Mesenchymal stem cell (in vitro differentiated cells and primary cell): ENCODE data around the gene VWA8.

Experiments used
- DNase-seq: peaks from one replicate; pipeline ENCODE4 v3.0.0-alpha.2; 2013
- H2AFZ ChIP-seq: one replicate; pipeline ENCODE4 v1.6.1; 2013; ENCODE audit warnings: low read depth, mild to moderate bottlenecking, control low read depth, inconsistent platforms, low read length, moderate library complexity
- H2AK5ac ChIP-seq: 2 replicates; pipeline ENCODE4 v1.6.1; 2013; ENCODE audit warnings: low read length, moderate library complexity, mild to moderate bottlenecking, inconsistent platforms; ENCODE audit not compliant: severe bottlenecking
- H2BK120ac ChIP-seq: one replicate; pipeline ENCODE4 v1.6.1; 2013; ENCODE audit warnings: low read depth, mild to moderate bottlenecking, inconsistent platforms, low read length, moderate library complexity
- H2BK12ac ChIP-seq, 2 experiments: one replicate each; pipeline ENCODE4 v1.6.1; 2013; ENCODE audit warnings: inconsistent platforms in 2 of 2, low read length in 2 of 2, mild to moderate bottlenecking in 2 of 2, moderate library complexity in 2 of 2, control low read depth in 1 of 2
- H2BK15ac ChIP-seq: one replicate; pipeline ENCODE4 v1.6.1; 2013; ENCODE audit warnings: mild to moderate bottlenecking, low read depth, inconsistent platforms; ENCODE audit not compliant: poor library complexity, severe bottlenecking
- H2BK5ac ChIP-seq: 2 replicates; pipeline ENCODE4 v1.6.1; 2013; ENCODE audit warnings: low read depth, mild to moderate bottlenecking, low read length, control low read depth, inconsistent platforms; ENCODE audit not compliant: poor library complexity, severe bottlenecking
- H3K14ac ChIP-seq, 2 experiments: one replicate each; pipeline ENCODE4 v1.6.1; 2013; ENCODE audit warnings: inconsistent platforms in 2 of 2, low read length in 2 of 2, control low read depth in 1 of 2, mild to moderate bottlenecking in 1 of 2, moderate library complexity in 1 of 2
- H3K18ac ChIP-seq, 2 experiments: one replicate each; pipeline ENCODE4 v1.6.1; 2013; ENCODE audit warnings: inconsistent platforms in 2 of 2, low read length in 2 of 2, control low read depth in 1 of 2, low read depth in 1 of 2, mild to moderate bottlenecking in 1 of 2
- H3K23ac ChIP-seq, 2 experiments: one replicate each; pipeline ENCODE4 v1.6.1; 2013; ENCODE audit warnings: inconsistent platforms in 2 of 2, low read length in 2 of 2, mild to moderate bottlenecking in 2 of 2, moderate library complexity in 2 of 2, control low read depth in 1 of 2
- H3K27ac ChIP-seq: 2 replicates; pipeline ENCODE4 v1.5.1; 2013; ENCODE audit warnings: mild to moderate bottlenecking, moderate library complexity, low read length, control low read depth, inconsistent platforms; ENCODE audit not compliant: poor library complexity, severe bottlenecking
- H3K27me3 ChIP-seq, 2 experiments: 2 replicates each; pipeline versions ENCODE4 v1.6.1 to v1.7.0; 2013; ENCODE audit warnings: low read length in 2 of 2, mild to moderate bottlenecking in 2 of 2, moderate library complexity in 2 of 2, control low read depth in 1 of 2, inconsistent platforms in 1 of 2; ENCODE audit not compliant: control insufficient read depth in 1 of 2, insufficient read depth in 1 of 2
- H3K36me3 ChIP-seq, 2 experiments: 2 replicates each; pipeline versions ENCODE4 v1.6.1 to v1.7.0; 2013; ENCODE audit warnings: low read length in 2 of 2, control low read depth in 1 of 2, inconsistent platforms in 1 of 2, low read depth in 1 of 2, mild to moderate bottlenecking in 1 of 2; ENCODE audit not compliant: insufficient read depth in 2 of 2, control insufficient read depth in 1 of 2
- H3K4ac ChIP-seq, 2 experiments: one replicate each; pipeline ENCODE4 v1.6.1; 2013; ENCODE audit warnings: inconsistent platforms in 2 of 2, low read length in 2 of 2, mild to moderate bottlenecking in 2 of 2, moderate library complexity in 2 of 2, control low read depth in 1 of 2, low read depth in 1 of 2
- H3K4me1 ChIP-seq: 2 replicates; pipeline ENCODE4 v1.6.1; 2013; ENCODE audit warnings: low read depth, low read length, control low read depth; ENCODE audit not compliant: control insufficient read depth, insufficient read depth
- H3K4me2 ChIP-seq: 2 replicates; pipeline ENCODE4 v1.6.1; 2013; ENCODE audit warnings: low read length, mild to moderate bottlenecking, inconsistent platforms; ENCODE audit not compliant: poor library complexity, severe bottlenecking
- H3K4me3 ChIP-seq, 2 experiments: 2 replicates each; pipeline versions ENCODE4 v1.5.1 to v1.7.0; 2013; ENCODE audit warnings: low read length in 2 of 2, mild to moderate bottlenecking in 2 of 2, control low read depth in 1 of 2, low read depth in 1 of 2; ENCODE audit not compliant: insufficient read depth in 1 of 2
- H3K79me1 ChIP-seq: replicated peaks from 2 replicates; pipeline ENCODE4 v1.6.1; 2013; ENCODE audit warnings: mild to moderate bottlenecking, control low read depth, low read length, inconsistent platforms; ENCODE audit not compliant: poor library complexity, severe bottlenecking
- H3K9ac ChIP-seq: 2 replicates; pipeline ENCODE4 v1.7.0; 2013; ENCODE audit warnings: mild to moderate bottlenecking, low read length, moderate library complexity
- H3K9me3 ChIP-seq: 2 replicates; pipeline ENCODE4 v1.7.0; 2013; ENCODE audit warnings: mild to moderate bottlenecking, low read length; ENCODE audit not compliant: control insufficient read depth
- H4K8ac ChIP-seq: one replicate; pipeline ENCODE4 v1.6.1; 2013; ENCODE audit warnings: inconsistent platforms, mild to moderate bottlenecking, low read length, moderate library complexity
- H4K91ac ChIP-seq: one replicate; pipeline ENCODE4 v1.6.1; 2013; ENCODE audit warnings: mild to moderate bottlenecking, low read length, inconsistent platforms
- WGBS: methylation state at CpG from one replicate; pipeline ENCODE4 v1.1.7; 2013; ENCODE audit warnings: mixed read lengths; 5-methylcytosine and 5-hydroxymethylcytosine counted together

The VWA8 gene

GRCh38 chr13:41682001-41682400, 278.9 kb downstream of the VWA8 start:
- H2AFZ ChIP-seq: no peak overlapping the region
- no peak overlapping the region for H3K23ac ChIP-seq
- DNase-seq: no peak
- H2AK5ac ChIP-seq: no peak overlapping the region
- no peak overlapping the region for H3K14ac ChIP-seq
- H2BK5ac ChIP-seq: no peak overlapping the region
- H3K4me3 ChIP-seq: no peak overlapping the region
- peaks cover 5% of the 10 kb centered on the region for H3K9me3 ChIP-seq
- H2BK12ac ChIP-seq: no peak overlapping the region
- H3K4me1 ChIP-seq: no peaks in the 10 kb centered on the region
- no peak overlapping the region for H3K27ac ChIP-seq
- WGBS: 88% methylated on average over 2 of the region's 2 CpGs
- no peak overlapping the region for H3K18ac ChIP-seq
- no peak overlapping the region for H3K4me2 ChIP-seq
- H4K91ac ChIP-seq: no peak overlapping the region
- H2BK15ac ChIP-seq: no peak overlapping the region
- no peak overlapping the region for H3K4ac ChIP-seq
- H2BK120ac ChIP-seq: no peak overlapping the region
- no peak overlapping the region for H3K9ac ChIP-seq
- no peak overlapping the region for H4K8ac ChIP-seq
- no peaks in the 10 kb centered on the region for H3K27me3 ChIP-seq
- no peaks in the 10 kb centered on the region for H3K79me1 ChIP-seq
- H3K36me3 ChIP-seq: peaks cover 0 to 33% of the 10 kb centered on the region in 2 experiments

GRCh38 chr13:41681587-41681986, 279.3 kb downstream of the VWA8 start:
- DNase-seq: no peak
- H3K36me3 ChIP-seq: peaks cover 0 to 30% of the 10 kb centered on the region in 2 experiments
- H3K27me3 ChIP-seq: no peaks in the 10 kb centered on the region
- H3K27ac ChIP-seq: no peak overlapping the region
- H3K9me3 ChIP-seq: peaks cover 5% of the 10 kb centered on the region
- H3K23ac ChIP-seq: no peak overlapping the region
- 100% methylated on average over 1 of the region's 3 CpGs for whole genome bisulfite sequencing
- H2BK12ac ChIP-seq: no peak overlapping the region
- no peaks in the 10 kb centered on the region for H3K79me1 ChIP-seq
- H2BK5ac ChIP-seq: no peak overlapping the region
- no peak overlapping the region for H3K18ac ChIP-seq
- no peak overlapping the region for H2BK120ac ChIP-seq
- H3K14ac ChIP-seq: no peak overlapping the region
- H2BK15ac ChIP-seq: no peak overlapping the region
- no peak overlapping the region for H3K9ac ChIP-seq
- no peak overlapping the region for H4K91ac ChIP-seq
- no peak overlapping the region for H2AK5ac ChIP-seq
- H3K4me1 ChIP-seq: no peaks in the 10 kb centered on the region
- no peak overlapping the region for H3K4me3 ChIP-seq
- no peak overlapping the region for H2AFZ ChIP-seq
- no peak overlapping the region for H4K8ac ChIP-seq
- no peak overlapping the region for H3K4ac ChIP-seq
- no peak overlapping the region for H3K4me2 ChIP-seq

- Histone ChIP-seq H2BK5ac (no peak overlapping the region), H3K4me3 (no peak overlapping the region), H3K36me3 (peaks cover 0 to 25% of the 10 kb centered on the region in 2 experiments), H3K18ac (no peak overlapping the region), H2BK120ac (no peak overlapping the region), H2BK15ac (no peak overlapping the region), H3K9ac (no peak overlapping the region), H4K91ac (no peak overlapping the region), H3K27ac (no peak overlapping the region), H3K9me3 (peaks cover 5% of the 10 kb centered on the region), H3K27me3 (no peaks in the 10 kb centered on the region), H3K14ac (no peak overlapping the region), H3K4me2 (no peak overlapping the region), H3K4ac (no peak overlapping the region), H2BK12ac (no peak overlapping the region), H4K8ac (no peak overlapping the region), H3K4me1 (no peaks in the 10 kb centered on the region), H3K79me1 (no peaks in the 10 kb centered on the region), H2AFZ (no peak overlapping the region), H3K23ac (no peak overlapping the region), H2AK5ac (no peak overlapping the region)
- 86% methylated on average over 2 of the region's 2 CpGs for WGBS
- no peak for DNase-seq
These were observed 280.0 kb downstream of the VWA8 start for GRCh38 chr13:41680900-41681299.

GRCh38 chr13:41678848-41679247, 282.1 kb downstream of the VWA8 start:
- Histone ChIP-seq H3K23ac (no peak overlapping the region), H2AFZ (no peak overlapping the region), H2AK5ac (no peak overlapping the region), H3K14ac (no peak overlapping the region), H2BK15ac (no peak overlapping the region), H3K18ac (no peak overlapping the region), H3K4me2 (no peak overlapping the region), H4K91ac (no peak overlapping the region), H2BK5ac (no peak overlapping the region), H3K9ac (peak overlapping the region; percentile 3), H3K4me1 (no peaks in the 10 kb centered on the region), H2BK12ac (no peak overlapping the region), H4K8ac (no peak overlapping the region), H3K27me3 (no peaks in the 10 kb centered on the region), H3K36me3 (peaks cover 0 to 11% of the 10 kb centered on the region in 2 experiments), H3K4ac (no peak overlapping the region), H3K4me3 (no peak overlapping the region), H2BK120ac (no peak overlapping the region), H3K27ac (no peak overlapping the region), H3K79me1 (no peaks in the 10 kb centered on the region), H3K9me3 (peaks cover 5% of the 10 kb centered on the region)
- no CpG with 5 or more reads among the region's 1 CpG for WGBS
- DNase-seq: no peak
